ENCODE results near the gene TRIB2. TPM values are rescaled to one million over a fixed set of nuclear protein-coding genes. Genes with fewer than 3 reads are reported as not detected.

TRIB2 gene
- total RNA-seq, 8 experiments from 2014 or later, result 10.4 to 112 (median 99.3) TPM

GRCh38 chr2:12778369-12778768 is 61.6 kb downstream of the TRIB2 start:
- H3K4me3 ChIP-seq, result no peak overlapping the region
- no peak for ATAC-seq (replicated peaks in 6 of 8)
- WGBS, 10 experiments, result 0 to 90% (median 40%) methylated on average over 1 to 6 of the region's 6 CpGs; no CpG with 5 or more reads in 4 of the 10 experiments
- H3K27ac ChIP-seq, result no peak overlapping the region
- in situ Hi-C loops (cut with MboI; ENCODE audit: low pct_unique_long_range_greater_than_20kb in 2 of 9, low sequenced_read_pairs in 9 of 9, unreplicated experiment in 9 of 9), result no loop called here
- peaks cover 6 to 17% of the 10 kb centered on the region in 2 donors for H3K4me1 ChIP-seq (replicated peaks in 1 of 2)

GRCh38 chr2:12778811-12779579 is 62.3 kb downstream of the TRIB2 start:
- H3K4me1 ChIP-seq (replicated peaks in 1 of 2), result peaks cover 2 to 10% of the 10 kb centered on the region in 2 donors

GRCh38 chr2:12781329-12781728 is 64.6 kb downstream of the TRIB2 start:
- Histone ChIP-seq H3K4me1 (replicated peaks in 1 of 2) (no peaks in the 10 kb centered on the region), H3K27ac (no peak overlapping the region), H3K4me3 (no peak overlapping the region)
- in situ Hi-C loops (cut with MboI; ENCODE audit: low pct_unique_long_range_greater_than_20kb in 2 of 9, low sequenced_read_pairs in 9 of 9, unreplicated experiment in 9 of 9), result no loop called here
- peak in 4 of 8 experiments; percentile 43 to 91 (median 64) for ATAC-seq (replicated peaks in 6 of 8)

More at GRCh38 chr2:12778811-12779579, 62.3 kb downstream of the TRIB2 start:
- in situ Hi-C loops (cut with MboI; ENCODE audit: low pct_unique_long_range_greater_than_20kb in 2 of 9, low sequenced_read_pairs in 9 of 9, unreplicated experiment in 9 of 9), result no loop called here
- Histone ChIP-seq H3K27ac (no peak overlapping the region), H3K4me3 (no peak overlapping the region)
- ATAC-seq (replicated peaks in 6 of 8), result no peak
- 70 to 98% (median 92%) methylated on average over 1 to 10 of the region's 12 CpGs for WGBS, 10 experiments

GRCh38 chr2:12787891-12788801 is 71.4 kb downstream of the TRIB2 start:
- no peak overlapping the region for H3K27ac ChIP-seq
- no peaks in the 10 kb centered on the region for H3K4me1 ChIP-seq (replicated peaks in 1 of 2)
- H3K4me3 ChIP-seq, result no peak overlapping the region
- ATAC-seq (replicated peaks in 6 of 8), result no peak
- 47 to 96% (median 72%) methylated on average over 3 to 7 of the region's 7 CpGs; no CpG with 5 or more reads in 1 of the 10 experiments for WGBS, 10 experiments
- in situ Hi-C loops (cut with MboI; ENCODE audit: low pct_unique_long_range_greater_than_20kb in 2 of 9, low sequenced_read_pairs in 9 of 9, unreplicated experiment in 9 of 9), result no loop called here

GRCh38 chr2:12791906-12792305 is 75.2 kb downstream of the TRIB2 start:
- H3K4me1 ChIP-seq (replicated peaks in 1 of 2), result peaks cover 0 to 7% of the 10 kb centered on the region in 2 donors
- 66 to 95% (median 77%) methylated on average over 2 to 3 of the region's 3 CpGs; no CpG with 5 or more reads in 1 of the 10 experiments for WGBS, 10 experiments
- no peak overlapping the region for H3K4me3 ChIP-seq
- no peak overlapping the region for H3K27ac ChIP-seq
- in situ Hi-C loops (cut with MboI; ENCODE audit: low pct_unique_long_range_greater_than_20kb in 2 of 9, low sequenced_read_pairs in 9 of 9, unreplicated experiment in 9 of 9), result no loop called here
- ATAC-seq (replicated peaks in 6 of 8), result no peak

All from motor neuron (in vitro differentiated cells).